Activated naive CD4-positive, alpha-beta T cell treated with anti-CD3 and anti-CD28 coated beads, Interleukin-2, amount 50 U/mL, for 72 hours (primary cell): ENCODE data around the gene CCSAP. TPM values are rescaled to one million over a fixed set of nuclear protein-coding genes. Genes with fewer than 3 reads are reported as not detected.

Source experiments
- ATAC-seq, 2 donors: fragments of 150-1000 bp; cut with Tn5 transposase; 2 replicates each; pipeline ENCODE4 v1.10.0; 2021; ENCODE audit warnings: mild to moderate bottlenecking in 2 of 2, moderate library complexity in 2 of 2
- DNase-seq, 2 donors: peaks; one replicate each; pipeline ENCODE4 v3.0.0; 2021 to 2022; ENCODE audit warnings: low spot score in 2 of 2
- H3K27ac Mint-ChIP-seq, 2 donors: one replicate each; pipeline ENCODE4 v1.8.0; 2022; ENCODE audit warnings: mild to moderate bottlenecking in 2 of 2, mixed read lengths in 2 of 2
- H3K36me3 Mint-ChIP-seq, 2 donors: one replicate each; pipeline ENCODE4 v1.8.0; 2022; ENCODE audit warnings: mixed read lengths in 2 of 2
- H3K9me3 Mint-ChIP-seq, 2 donors: one replicate each; pipeline ENCODE4 v1.8.0; 2022; ENCODE audit warnings: mixed read lengths in 2 of 2
- total RNA-seq, 2 donors: library from RNA; stranded (reverse); gene quantifications; one replicate each; pipeline ENCODE4 v1.2.3, GENCODE V29; 2022

CCSAP gene
- total RNA-seq, 2 donors from 2014 or later: 5.9 to 11.4 TPM

GRCh38 chr1:229372251-229372650, 29.4 kb upstream of the CCSAP start:
- ATAC-seq (no peak), DNase-seq (no peak)
- H3K9me3 Mint-ChIP-seq: no peaks in the 10 kb centered on the region
- no peak overlapping the region for H3K27ac Mint-ChIP-seq
- H3K36me3 Mint-ChIP-seq: no peaks in the 10 kb centered on the region

- no peaks in the 10 kb centered on the region for H3K9me3 Mint-ChIP-seq
- H3K36me3 Mint-ChIP-seq: no peaks in the 10 kb centered on the region
- ATAC-seq (no peak), DNase-seq (no peak)
- no peak overlapping the region for H3K27ac Mint-ChIP-seq
Measured at GRCh38 chr1:229371624-229372023, 28.8 kb upstream of the CCSAP start.

- DNase-seq (no peak), ATAC-seq (no peak)
- Mint-ChIP-seq H3K36me3 (no peaks in the 10 kb centered on the region), H3K9me3 (peaks cover 0 to 3% of the 10 kb centered on the region in 2 donors), H3K27ac (no peak overlapping the region)
Measured at GRCh38 chr1:229370601-229371021, 27.8 kb upstream of the CCSAP start.

DNA sequence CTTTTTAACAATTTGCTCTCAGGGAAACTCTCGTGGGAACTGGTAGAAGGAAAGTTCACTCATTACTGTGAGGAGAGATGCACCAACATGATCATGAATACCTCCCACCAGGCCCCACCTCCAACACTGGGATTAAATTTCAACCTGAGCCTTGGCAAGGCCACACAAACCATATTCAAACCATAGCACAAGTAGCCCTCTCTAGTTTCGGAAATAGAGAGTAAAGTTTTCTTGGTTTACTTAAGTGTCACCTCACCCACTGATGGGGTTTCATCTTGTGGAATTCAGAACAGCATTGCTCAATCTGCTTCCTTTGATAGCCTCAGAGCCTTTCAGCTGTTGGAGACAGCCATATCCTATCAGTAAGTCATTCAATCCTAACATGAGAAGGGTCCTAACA, 25.5 kb upstream of the CCSAP start:
- ATAC-seq (no peak), DNase-seq (no peak)
- Mint-ChIP-seq H3K36me3 (no peaks in the 10 kb centered on the region), H3K9me3 (peaks cover 0 to 4% of the 10 kb centered on the region in 2 donors), H3K27ac (no peak overlapping the region)

DNA sequence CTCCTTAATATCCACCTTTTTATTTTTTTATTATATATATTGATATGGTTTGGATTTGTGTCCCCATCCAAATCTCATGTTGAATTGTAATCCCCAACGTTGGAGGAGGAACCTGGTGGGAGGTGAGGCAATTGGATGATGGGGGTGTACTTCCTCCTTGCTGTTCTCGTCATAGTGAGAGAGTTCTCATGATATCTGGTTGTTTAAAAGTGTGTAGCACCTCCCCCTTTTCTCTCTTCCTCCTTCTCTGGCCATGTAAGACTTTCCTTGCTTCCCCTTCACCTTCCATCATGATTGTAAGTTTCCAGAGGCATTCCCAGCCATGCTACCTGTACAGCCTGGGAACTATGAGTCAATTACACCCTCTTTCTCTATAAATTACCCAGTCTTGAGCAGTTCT, 22.7 kb upstream of the CCSAP start:
- no peak for DNase-seq
- Mint-ChIP-seq H3K27ac (no peak overlapping the region), H3K36me3 (no peaks in the 10 kb centered on the region), H3K9me3 (peaks cover 0 to 4% of the 10 kb centered on the region in 2 donors)
- no peak for ATAC-seq

GRCh38 chr1:229364207-229365065, 21.6 kb upstream of the CCSAP start:
- ATAC-seq: no peak
- Mint-ChIP-seq H3K9me3 (peaks cover 0 to 4% of the 10 kb centered on the region in 2 donors), H3K27ac (no peak overlapping the region), H3K36me3 (no peaks in the 10 kb centered on the region)
- DNase-seq: no peak

DNA sequence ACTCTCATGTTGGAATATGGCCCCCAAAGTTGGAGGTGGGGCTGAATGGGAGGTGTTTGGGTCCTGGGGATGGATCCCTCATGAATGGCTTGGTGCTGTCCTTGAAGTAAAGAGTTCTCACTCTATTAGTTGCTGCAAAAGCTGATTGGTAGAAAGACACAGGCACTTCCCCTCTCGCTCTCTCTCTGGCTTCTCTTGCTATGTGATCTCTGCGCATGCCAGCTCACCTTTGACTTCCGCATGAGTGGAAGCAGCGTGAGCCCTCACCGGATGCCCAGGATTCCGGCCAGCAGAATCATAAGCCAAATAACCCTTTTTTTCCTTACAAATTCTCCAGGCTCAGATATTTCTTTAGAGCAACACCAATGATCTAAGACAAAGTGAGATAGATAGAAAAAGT, 20.9 kb upstream of the CCSAP start:
- H3K27ac Mint-ChIP-seq: no peak overlapping the region
- no peaks in the 10 kb centered on the region for H3K36me3 Mint-ChIP-seq
- H3K9me3 Mint-ChIP-seq: peaks cover 0 to 4% of the 10 kb centered on the region in 2 donors
- no peak for DNase-seq
- ATAC-seq: no peak

DNA sequence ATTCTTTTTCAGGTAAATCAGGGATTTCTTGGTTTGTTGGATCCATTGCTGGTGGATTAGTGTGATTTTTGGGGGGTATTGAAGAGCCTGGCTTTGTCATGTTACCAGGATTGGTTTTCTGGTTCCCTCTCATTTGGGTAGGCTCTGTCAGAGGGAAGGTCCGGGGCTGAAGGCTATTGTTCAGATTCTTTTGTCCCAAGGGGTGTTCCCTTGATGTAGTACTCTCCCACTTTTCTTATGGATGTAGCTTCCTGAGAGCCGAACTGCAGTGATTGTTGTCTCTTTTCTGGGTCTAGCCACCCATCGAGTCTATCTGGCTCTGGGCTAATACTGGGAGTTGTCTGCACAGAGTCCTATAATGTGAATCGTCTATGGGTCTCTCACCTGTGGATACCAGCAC, 17.6 kb upstream of the CCSAP start:
- no peak for DNase-seq
- peaks cover 0 to 5% of the 10 kb centered on the region in 2 donors for H3K36me3 Mint-ChIP-seq
- H3K9me3 Mint-ChIP-seq: no peaks in the 10 kb centered on the region
- no peak overlapping the region for H3K27ac Mint-ChIP-seq
- ATAC-seq: no peak

- no peak for DNase-seq
- Mint-ChIP-seq H3K27ac (no peak overlapping the region), H3K9me3 (peaks cover 0 to 4% of the 10 kb centered on the region in 2 donors), H3K36me3 (peaks cover 0 to 5% of the 10 kb centered on the region in 2 donors)
- ATAC-seq: no peak
Measured at GRCh38 chr1:229355661-229356060, 12.8 kb upstream of the CCSAP start.

DNA sequence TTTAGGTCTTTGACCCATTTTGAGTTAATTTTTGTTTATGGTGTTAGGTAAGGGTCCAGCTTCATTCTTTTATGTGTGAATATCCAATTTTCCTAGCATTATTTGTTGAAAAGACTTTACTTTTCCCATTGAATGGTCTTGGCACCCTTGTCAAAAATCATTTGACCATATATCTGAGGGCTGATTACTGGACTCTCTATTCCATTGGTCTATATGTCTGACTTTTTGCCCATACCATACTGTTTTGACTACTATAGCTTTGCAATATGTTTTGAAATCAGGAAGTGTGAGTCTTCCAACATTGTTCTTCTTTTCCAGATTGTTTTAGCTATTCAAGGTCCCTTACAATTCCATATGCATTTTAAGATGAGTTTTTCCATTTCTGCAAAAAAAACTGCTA, 11.4 kb upstream of the CCSAP start:
- ATAC-seq (no peak), DNase-seq (no peak)
- peaks cover 0 to 4% of the 10 kb centered on the region in 2 donors for H3K9me3 Mint-ChIP-seq
- H3K36me3 Mint-ChIP-seq: peaks cover 0 to 5% of the 10 kb centered on the region in 2 donors
- no peak overlapping the region for H3K27ac Mint-ChIP-seq

- no peak for DNase-seq
- H3K27ac Mint-ChIP-seq: no peak overlapping the region
- peaks cover 0 to 5% of the 10 kb centered on the region in 2 donors for H3K36me3 Mint-ChIP-seq
- ATAC-seq: no peak
- peaks cover 0 to 4% of the 10 kb centered on the region in 2 donors for H3K9me3 Mint-ChIP-seq
Measured at GRCh38 chr1:229352975-229353374, 10.1 kb upstream of the CCSAP start.

- ATAC-seq (no peak), DNase-seq (no peak)
- H3K27ac Mint-ChIP-seq: no peak overlapping the region
- peaks cover 0 to 5% of the 10 kb centered on the region in 2 donors for H3K9me3 Mint-ChIP-seq
- H3K36me3 Mint-ChIP-seq: peaks cover 0 to 7% of the 10 kb centered on the region in 2 donors
Measured at GRCh38 chr1:229349463-229350385, 6.9 kb upstream of the CCSAP start.

DNA sequence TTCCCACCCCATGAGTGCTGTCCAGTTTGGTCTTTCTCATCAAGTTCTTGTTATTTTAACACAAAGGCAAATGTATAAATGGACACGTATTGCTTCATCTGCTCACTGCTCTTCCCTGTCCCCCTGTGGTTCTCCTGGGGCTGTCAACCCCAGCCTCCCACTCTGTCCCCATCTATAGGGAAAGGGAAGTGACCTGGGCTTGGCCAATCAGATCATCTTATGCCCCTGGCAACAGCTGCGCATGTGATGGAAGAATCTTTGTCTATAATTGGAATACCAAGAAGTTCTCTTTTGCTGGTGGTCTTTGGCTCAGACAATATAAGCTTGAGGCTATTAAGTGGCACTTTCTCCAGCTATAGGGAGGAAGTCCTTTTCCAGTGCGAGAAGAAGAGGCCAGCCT, 4.7 kb upstream of the CCSAP start:
- Mint-ChIP-seq H3K36me3 (peaks cover 0 to 11% of the 10 kb centered on the region in 2 donors), H3K9me3 (peaks cover 0 to 8% of the 10 kb centered on the region in 2 donors), H3K27ac (no peak overlapping the region)
- ATAC-seq: no peak
- DNase-seq: no peak

DNA sequence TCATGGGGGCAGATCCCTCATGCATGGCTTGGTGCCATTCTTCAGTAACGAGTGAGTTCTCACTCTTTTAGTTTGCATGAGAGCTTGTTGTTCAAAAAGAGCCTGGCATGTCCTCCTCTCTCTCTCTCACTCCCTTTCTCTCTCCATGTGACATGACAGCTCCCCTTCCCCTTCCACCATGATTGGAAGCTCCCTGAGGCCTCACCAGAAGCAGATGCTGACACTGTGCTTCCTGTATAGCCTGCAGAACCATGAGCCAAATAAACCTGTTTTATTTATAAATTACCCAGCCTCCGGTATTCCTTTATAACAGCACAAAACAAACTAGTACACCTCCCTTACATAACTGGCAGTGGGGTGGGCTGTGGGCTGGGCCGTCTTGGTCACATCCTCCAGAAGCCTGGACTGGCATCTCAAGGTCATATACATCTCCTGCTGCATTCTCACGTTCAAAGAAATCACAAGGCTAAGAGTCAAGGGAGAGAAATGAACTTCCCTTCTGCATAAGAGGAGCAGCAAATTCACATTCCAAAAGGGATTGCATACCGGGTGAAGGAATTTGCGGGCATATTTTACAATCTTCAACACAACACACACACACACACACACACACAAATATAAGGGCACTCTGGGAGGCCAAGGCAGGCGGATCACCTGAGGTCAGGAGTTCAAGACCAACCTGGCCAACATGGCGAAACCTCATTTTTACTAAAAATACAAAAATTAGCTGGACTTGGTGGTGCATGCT, 2.3 kb upstream of the CCSAP start:
- Mint-ChIP-seq H3K9me3 (peaks cover 0 to 8% of the 10 kb centered on the region in 2 donors), H3K36me3 (peaks cover 6 to 18% of the 10 kb centered on the region in 2 donors), H3K27ac (no peak overlapping the region)
- DNase-seq (no peak), ATAC-seq (no peak)

DNA sequence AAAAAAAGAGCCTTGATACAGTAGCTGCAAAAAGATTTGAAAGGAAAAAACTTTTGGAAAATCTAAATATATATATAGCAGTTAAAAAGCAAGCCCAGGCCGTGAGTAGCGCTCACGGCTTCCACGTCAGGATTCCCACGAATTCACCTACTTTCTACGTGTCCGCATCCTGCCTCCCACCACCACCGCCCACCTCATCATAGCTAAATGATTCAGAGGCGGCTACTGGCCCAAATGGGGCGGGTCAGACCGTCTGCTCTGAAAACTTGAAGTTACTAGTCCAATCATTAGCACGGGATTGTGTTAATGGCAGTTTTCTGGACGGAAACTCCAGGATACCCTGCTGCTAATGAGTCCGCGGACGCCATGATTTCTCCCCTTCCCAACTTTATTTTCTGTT, 1.3 kb upstream of the CCSAP start:
- no peak overlapping the region for H3K27ac Mint-ChIP-seq
- DNase-seq (no peak), ATAC-seq (no peak)
- peaks cover 6 to 18% of the 10 kb centered on the region in 2 donors for H3K36me3 Mint-ChIP-seq
- peaks cover 0 to 8% of the 10 kb centered on the region in 2 donors for H3K9me3 Mint-ChIP-seq

DNA sequence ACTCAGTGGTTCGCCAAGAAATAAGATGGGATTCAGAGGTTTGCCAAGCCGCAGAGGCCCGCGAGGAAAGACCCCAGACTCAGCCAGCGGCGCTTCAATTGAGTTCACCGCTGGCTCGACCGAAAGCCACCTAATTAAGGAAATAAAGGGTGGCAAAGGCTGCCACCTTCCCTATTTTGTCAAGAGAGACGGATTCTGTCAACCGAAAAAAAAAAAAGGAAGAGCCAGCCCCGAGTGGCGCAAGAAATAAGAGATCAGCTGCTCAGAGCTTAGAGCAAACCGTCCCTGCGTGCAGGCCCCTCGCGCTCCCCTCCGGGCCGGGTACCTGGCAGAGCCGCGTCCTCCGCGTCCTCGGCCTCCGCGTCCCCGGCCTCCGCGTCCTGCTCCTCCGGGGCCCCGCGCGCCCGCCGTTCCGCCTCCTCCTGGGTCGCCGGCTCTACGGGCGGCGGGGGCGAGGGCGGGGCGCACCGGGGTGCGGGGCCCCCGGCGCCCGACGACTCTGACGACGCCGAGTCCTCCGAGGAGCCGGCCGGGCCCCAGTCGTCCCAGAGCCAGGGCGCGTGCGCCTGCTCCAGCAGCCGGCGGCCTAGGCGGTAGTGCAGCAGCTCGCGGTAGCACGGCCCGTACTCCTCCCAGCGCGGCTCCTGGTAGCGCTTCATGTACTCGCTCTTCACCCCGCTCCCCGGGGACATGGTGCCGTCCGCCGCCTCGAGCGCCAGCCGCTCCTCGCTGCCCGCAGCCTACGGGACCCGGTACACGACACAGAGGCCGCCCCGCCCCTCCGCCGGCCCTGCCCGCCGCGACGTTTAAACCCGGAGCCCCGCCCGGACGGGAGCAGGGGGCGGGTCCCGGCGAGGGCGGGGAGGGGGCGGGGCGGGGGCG, 832 bp downstream of the CCSAP start:
- Mint-ChIP-seq H3K9me3 (peaks cover 0 to 8% of the 10 kb centered on the region in 2 donors), H3K27ac (peak overlapping the region; percentile 41 to 93), H3K36me3 (peaks cover 6 to 24% of the 10 kb centered on the region in 2 donors)
- ATAC-seq (peak; percentile 85), DNase-seq (peak; percentile 82 to 85)
